ENCODE results near the gene C1QA.
"Not testable (repeated sequence)": the region's sequence is repeated elsewhere in the genome, so short reads cannot be mapped to it uniquely, and the experiment has no call there.

The C1QA gene

GRCh38 chr1:22673486-22674409 is 37.3 kb downstream of the C1QA start:
- DNase-seq (ENCODE audit: low read depth), result peak; percentile 70

- no peak for DNase-seq (ENCODE audit: low read depth)
Measured at GRCh38 chr1:22674410-22674749, 38.0 kb downstream of the C1QA start.

GRCh38 chr1:22676151-22676550 is 39.7 kb downstream of the C1QA start:
- not testable (repeated sequence) for DNase-seq (ENCODE audit: low read depth)

- DNase-seq (ENCODE audit: low read depth), result no peak
Measured at GRCh38 chr1:22676916-22677583, 40.6 kb downstream of the C1QA start.

- no peak for DNase-seq (ENCODE audit: low read depth)
Measured at GRCh38 chr1:22677931-22678896, 41.8 kb downstream of the C1QA start.

GRCh38 chr1:22680726-22681125 is 44.3 kb downstream of the C1QA start:
- DNase-seq (ENCODE audit: low read depth), result no peak

- DNase-seq (ENCODE audit: low read depth), result no peak
Measured at GRCh38 chr1:22681556-22682276, 45.3 kb downstream of the C1QA start.

- DNase-seq (ENCODE audit: low read depth), result no peak
Measured at GRCh38 chr1:22683547-22683946, 47.1 kb downstream of the C1QA start.

GRCh38 chr1:22685591-22686059 is 49.2 kb downstream of the C1QA start:
- DNase-seq (ENCODE audit: low read depth), result no peak

GRCh38 chr1:22687191-22687590 is 50.8 kb downstream of the C1QA start:
- peak; percentile 82 for DNase-seq (ENCODE audit: low read depth)

GRCh38 chr1:22688466-22688865 is 52.0 kb downstream of the C1QA start:
- DNase-seq (ENCODE audit: low read depth), result no peak
